HG03442 (cell line): Measurements from ENCODE around the gene TUB.

Experiments used
- ATAC-seq: cut with Tn5 transposase; IDR thresholded peaks from one replicate; pipeline ENCODE4 v1.9.1; 2021; ENCODE audit warnings: mild to moderate bottlenecking, moderate library complexity; ENCODE audit not compliant: unreplicated experiment

TUB gene

DNA sequence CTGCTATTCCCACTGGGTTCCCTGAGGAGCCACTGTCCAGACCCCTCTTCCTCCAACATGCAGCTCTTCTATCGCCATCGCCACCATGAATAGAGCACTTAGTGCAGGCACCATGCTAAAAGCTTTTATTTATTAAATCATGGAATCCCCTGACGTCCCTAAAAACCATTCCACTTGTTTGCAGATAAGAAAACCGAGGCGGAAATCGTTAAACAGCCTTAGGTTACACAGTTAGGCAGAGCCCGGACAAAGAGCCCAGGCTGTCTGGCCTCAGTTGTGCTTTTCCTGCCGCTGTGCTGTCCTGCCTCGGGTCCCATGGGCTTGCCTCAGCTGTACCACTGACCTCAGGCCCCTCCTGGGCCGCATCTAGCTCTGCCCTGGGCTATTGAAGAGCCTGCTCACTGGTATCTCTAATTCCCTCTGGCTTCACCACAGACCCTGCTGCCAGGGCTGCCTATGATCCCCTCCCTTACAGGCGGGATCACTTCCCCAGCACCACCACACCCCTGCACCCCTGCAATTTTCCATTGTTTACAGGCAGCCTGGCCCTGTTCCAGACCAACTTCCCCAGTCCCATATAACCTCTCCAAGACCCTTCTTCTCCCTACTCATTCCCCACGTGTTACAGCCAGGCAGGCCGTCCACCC lies 13.0 kb upstream of the TUB start:
- no peak for ATAC-seq

DNA sequence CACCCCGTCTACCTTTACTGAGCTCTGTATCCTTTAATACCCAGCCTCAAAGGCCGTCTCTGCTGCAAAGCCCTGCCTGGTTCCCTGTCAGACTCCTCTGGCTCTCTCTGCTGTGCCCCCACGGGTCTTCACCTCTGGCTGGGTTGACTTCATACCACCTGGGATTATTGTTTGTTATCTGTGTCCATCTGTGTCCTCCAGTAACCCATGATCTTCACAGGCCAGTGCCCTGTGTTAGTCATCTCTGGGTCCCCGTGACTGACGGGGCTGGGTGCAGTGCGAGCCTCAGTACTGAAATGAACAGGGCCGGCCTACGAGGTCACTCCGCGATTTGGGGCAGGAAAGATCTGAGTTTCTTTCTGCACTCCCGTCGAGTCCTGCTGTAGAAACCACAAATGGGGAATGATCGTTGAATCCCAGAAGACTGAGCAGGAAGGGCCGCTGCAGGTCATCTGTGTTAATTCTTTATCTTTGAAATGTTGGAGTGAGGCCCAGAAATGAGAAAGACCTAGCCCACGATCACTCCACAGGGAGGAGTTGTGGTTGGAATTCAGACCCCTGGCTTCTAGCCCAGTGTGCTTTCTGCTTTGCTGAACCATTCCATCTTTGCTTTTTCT lies 12.3 kb upstream of the TUB start:
- ATAC-seq: no peak

DNA sequence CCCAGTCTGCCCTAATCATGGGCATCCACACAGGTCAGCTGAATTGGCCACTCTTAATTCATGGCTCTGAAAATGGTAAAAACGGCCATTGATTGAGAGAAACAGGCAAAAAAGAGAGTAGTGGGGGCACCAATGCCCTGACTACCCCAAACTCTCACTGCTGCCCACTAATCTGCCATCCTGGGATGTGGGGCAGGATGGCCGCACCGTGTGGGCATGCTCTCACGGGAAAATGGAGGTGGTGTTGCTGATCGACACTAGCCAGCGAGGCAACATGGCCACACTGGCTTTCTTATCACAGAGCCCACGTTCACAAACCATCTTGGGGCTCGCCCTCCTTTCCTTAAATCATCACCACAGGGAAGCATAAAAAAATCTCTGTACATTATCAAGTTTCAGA lies 11.2 kb upstream of the TUB start:
- ATAC-seq: no peak

DNA sequence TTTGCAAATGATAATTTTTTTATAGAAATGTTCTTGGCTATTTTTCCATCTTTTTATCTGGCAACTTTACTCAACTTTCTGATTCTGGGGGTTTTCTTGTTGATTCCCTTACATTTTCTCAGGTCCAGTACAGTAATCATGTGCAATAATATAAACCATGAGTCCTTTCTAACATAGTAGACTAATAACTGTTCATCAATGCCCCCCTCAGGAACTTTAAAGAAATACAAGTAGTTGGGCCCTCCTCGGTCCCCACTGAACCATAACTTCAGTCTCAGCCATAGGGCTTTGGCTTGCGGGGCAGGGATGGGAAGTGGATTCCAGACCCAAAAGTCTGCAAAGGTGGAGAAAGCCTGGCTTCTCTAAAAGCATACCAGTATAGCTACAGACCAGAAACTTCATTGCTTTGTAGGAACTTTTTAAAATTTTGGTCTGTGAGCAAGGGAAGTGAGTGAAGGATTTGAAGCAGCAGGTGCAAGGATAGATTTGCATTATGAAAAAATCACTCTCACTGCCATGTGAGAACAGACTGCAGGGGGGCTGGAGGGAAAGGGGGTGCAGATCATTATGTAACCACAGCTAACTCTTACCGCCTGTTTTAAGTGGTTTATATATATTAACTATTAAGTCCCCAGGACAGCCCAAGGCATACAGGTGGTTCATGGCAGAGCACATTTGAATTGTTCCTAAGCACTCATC lies 10.4 kb upstream of the TUB start:
- no peak for ATAC-seq

DNA sequence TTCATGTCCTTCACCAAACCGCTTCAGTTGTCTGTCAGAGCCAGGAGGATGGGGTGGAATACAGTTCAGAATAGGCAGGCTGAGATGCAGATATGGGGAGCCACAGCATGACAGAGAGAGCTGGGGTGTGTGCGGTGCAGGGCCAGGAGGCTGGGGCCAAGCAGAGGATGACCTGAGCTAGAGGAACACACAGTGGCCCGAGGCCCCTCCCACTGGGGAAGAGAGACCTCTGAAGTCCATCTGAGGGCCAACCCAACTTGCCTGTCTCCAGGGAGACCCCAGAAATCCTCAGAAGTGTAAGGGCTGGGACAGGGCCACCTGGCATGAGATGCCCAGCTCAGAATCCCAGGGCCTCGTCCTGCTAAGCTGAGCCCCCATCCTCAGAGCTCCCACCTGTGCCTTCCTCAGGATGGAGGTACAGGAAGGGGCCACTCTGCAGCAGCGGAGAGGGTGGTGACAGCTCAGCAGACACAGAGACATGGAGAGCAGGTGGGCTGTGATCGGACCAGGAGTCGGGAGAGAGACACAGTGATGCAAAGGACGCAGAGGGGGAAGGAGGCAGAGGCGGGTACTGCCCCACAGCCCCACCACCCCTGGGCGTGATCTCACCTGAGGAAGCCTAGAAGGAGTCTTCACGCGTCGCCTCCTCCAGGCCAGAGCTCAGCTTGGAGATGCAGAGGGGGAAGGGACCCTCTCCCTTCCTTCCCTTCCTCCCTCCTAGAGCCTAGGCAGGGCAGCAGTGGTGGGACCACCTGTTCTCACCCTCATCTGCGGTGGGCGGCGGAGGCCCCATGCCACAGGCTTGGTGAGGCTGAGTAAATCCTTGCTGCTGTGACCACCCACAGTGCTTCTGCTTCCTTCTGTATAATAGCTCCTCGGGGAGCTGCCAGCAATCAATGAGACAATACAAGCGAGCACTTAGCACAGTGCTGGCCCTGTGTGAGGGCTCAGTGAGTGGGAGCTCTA lies 9.1 kb upstream of the TUB start:
- ATAC-seq: no peak

DNA sequence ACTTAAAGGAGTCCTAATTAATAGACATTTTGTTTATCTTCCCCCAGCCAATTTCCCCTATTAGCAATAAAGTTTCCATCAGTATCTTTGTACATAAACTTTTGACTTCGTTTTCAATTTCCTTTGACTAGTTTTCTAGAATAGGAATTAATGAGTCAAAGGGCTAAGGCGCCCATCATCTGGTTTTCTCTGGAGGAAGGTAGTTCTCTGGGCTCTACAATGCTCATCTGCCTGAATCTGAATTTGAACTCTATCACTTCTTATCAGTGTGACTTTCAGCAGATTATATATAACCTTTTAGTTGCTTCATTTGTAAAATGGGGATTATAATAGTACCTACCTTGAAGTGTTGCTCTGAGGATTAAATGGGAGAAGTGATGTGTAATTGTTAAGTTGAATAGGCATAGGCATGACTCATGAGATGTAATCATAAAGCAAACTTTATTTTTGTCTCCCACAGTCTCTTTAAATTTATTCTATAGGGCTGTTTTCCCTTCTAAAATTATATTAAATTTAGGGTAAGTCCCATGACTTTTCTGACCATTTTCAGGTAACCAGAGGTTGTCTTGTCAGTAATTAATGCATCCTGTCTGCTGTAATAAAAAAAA lies 5.8 kb upstream of the TUB start:
- ATAC-seq: no peak

DNA sequence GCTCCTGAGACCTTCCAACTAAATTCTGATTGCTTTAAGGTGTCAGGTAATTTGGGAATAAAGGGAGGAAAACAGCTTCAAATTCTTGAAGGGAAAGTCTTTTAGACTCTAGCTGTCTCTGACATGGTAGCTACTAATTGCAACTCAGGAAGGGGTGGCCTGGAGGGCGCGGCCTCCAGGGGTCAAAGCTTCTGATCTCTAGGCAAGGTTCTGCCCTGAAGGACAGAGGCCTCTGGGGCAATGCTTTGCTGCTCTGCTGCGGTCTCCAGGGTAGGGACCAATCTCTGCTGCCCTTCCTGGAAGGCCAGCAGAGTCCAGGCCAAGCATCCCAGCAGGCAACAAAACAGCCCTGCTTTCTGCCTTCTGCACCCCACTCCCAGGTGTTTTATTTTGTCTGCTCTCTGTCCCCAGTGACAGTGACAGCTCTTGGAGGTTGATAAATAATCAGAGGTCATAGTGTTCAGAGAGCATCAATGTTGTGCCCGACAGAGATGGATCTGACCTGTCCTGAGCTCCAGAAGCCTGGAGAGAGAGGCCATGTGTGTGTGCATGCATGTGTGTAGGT lies 1.8 kb upstream of the TUB start:
- no peak for ATAC-seq

DNA sequence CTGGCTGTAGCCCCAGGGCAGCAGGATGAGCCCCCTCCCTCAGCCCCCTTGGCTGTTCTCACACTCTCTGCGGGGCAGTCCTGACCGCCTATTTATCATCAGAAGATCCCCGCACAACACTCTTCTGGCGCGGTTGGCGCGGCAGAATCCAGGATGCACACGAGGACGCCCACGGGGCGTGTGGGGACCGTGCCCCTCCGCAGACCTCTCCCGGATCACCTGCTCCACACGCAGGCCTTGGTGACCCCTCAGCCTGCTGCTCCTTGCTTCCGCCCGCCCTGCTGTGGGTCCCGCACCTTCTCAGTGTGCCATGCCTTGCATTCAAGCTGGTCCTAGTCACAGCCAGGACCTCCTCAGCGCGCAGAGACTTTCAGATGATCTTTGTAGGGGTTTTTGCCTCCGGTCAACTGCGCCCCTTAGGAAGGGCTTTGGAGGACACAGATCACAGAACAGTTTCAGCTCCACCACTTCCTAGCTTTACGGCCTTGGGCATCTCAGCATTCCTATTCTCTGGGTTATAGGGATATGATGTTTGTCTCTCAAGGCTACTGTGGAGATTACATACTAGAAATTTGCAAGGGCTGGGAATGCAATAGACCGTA lies 841 bp upstream of the TUB start:
- no peak for ATAC-seq

DNA sequence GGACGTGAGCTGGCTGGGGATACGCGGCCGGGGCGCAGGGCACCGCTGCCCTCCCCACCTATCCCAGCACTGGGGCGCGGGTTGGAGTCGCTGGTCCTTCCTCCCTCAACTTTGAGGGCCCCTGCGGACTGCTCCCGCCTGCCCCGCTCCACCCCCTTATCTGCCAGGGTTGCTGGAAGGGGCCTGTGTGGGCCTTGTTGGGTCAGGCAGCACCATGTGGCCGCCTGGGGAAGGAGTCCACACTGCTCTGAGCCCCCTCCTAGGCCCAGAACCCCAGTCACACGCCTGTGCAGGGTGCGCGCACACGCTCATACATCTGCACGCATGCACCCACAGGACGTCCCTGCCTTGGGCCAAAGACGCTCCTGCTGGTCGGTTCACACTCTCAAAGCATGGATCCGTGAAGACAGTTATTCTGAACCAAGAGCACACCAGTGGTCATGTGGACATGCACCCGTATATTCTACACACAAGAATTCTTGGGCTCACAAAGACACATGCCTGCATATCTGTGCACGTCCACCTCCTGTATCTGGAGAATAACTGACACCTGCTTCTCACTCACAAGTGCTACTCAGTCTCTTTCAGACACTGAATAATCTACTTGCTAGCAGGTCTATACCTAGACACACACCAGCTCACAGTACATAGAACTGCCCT lies 710 bp downstream of the TUB start:
- no peak for ATAC-seq

DNA sequence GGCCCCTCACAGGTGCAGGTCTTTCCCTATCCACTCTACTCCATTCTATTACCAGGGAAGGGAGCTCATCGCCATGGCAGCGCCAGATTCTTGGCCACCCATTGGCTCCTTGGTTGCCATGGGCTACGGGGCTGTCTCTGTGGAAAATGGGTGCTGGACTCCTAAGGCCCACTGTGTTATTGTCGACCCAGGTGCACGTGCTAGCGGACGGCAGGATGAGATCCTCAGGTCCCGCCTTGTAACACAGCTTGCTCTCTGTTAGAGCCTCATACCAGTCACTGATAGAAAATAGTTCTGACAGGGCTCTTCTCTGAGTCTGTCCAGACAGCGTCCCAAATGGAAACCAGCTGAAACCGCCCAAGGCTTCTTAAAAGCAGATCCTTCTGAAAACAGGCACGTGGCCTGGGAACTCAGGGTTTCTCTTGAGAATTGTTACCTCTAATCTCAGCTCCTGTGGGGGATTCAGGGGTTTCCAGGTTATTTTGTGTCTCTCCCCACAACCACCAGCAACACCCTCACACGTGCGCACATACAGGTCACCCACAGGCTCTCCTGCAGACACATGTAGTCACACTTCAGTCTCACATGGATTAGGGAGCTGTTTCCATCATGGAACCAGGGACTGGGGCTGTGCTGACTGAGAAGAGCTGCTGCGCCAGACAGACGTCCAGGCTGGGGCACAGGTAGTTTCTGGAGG lies 1.5 kb downstream of the TUB start:
- ATAC-seq: no peak

DNA sequence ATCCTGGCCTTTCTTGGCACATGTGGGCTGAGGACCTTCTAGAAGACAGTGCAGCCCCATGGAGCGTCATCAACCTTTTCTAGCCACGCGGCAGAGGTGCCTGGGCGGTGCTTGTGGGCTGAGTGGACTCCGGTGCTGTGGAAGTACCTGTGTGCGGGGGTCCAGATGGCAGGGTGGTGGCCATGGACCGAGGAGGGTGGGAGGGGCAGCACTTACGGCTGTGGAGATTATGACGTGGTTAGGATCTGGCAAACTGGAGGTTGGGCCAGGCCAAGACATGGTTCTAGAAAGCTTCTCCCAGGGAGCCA lies 2.0 kb downstream of the TUB start:
- no peak for ATAC-seq

DNA sequence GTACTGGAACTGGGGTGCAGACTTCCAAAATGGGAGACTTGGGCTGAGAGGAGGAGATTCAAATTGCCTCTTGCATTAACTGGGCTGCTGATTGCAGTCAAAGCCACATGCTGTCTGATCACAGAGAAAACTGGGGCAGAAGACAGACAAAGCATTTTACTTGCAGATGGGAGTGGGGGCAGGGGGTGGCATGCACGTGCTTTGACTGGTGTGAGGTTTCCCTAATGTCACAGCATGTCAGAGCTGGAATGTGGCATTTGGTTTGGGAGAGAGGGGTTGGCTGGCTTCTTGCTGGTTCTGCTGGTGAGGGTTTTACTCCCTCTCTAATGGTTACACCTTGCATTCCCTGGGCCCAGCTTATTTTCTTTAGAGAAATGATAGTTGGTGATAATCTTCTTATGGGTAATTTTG lies 2.9 kb downstream of the TUB start:
- ATAC-seq: no peak

DNA sequence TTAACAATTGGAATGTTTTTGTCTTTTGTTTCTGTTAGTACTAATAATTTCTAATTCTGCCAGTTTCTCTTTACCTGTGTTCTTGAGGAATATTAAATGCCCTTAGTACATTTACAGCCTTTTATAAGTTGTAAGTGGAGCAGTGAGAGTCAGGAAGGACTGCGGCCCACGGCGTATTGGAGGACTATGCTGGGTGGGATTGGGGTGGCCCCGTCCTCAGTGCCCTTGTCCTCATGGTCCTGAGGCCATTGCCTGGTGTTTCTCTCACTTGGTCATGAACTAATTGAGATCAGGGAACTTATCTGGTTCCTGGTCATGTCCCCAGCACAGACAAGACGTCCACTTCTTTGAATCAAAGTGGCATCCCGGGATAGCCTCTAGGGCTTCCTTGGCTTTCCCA lies 3.3 kb downstream of the TUB start:
- ATAC-seq: no peak

DNA sequence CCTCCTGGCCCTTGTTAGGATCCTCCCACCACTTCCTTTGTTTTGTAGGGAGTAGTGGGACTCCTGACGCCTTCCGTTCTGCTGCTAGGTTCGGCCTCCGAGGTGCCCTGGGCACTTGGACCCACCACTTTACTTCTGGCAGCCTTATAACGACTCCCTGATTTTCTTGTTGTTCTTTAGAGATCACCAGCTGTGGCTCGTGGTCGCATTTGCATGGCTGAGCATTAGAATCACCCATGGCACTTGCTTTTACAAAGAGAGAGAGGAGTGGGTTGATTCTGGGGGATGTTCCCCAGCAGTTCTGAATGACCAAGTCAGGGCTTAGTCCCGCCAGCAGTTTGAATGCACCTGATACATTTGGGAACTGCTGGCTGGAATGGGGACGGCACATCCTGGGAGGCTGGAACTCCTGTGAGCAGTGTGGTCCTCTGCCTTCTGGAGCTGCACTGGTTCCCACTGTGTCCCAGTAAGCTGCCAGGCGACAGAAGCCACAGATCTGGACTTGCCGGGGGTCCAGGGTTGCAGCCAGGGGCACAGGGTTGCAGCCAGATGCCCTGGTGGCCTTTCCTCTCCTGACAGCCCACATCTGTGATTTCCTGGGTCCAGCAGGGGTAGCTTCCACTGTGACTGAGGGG lies 4.1 kb downstream of the TUB start:
- no peak for ATAC-seq

DNA sequence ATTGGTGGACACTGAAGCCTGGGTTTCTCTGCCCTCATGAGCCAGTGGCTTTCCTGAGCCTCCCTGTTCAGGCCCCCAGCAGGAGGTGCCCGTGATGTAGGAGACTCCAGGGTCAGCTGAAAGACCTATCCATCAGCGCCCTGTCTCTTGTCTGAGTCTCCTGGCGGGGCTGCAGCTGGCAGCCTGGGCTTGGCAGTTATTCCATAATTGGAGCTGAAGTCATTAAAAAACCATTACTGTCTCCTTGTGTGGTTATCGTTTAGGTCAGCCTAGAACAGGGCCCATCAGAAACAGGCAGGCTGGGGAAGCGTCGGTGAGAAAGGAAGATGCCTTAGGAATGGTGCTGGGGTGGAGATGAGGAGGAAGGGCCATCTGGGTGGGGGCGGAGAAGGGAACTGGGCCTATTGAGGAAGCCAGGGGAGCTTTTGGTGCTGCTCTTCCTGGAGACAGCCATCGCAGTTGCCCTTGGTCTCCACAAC lies 5.0 kb downstream of the TUB start:
- no peak for ATAC-seq

DNA sequence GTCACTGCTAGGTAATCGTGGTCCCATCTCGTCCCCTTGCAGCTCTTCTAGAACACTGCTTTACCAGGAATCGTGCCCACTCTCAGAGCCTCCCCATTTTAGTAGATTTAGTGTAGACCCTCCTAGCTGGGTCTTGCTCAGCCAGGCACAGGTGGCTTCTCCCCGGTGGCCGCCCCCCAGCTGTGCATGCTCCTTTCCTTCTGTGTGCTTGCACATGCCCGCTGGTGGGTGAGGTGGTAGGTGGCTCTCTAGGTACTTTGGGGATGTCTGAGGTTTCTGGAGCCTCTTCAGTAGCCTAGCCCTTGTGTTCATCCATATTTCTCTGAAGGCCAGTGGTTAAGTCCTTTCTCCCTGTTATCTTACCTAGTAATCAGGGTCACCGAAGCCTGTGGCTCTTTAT lies 5.6 kb downstream of the TUB start:
- no peak for ATAC-seq

DNA sequence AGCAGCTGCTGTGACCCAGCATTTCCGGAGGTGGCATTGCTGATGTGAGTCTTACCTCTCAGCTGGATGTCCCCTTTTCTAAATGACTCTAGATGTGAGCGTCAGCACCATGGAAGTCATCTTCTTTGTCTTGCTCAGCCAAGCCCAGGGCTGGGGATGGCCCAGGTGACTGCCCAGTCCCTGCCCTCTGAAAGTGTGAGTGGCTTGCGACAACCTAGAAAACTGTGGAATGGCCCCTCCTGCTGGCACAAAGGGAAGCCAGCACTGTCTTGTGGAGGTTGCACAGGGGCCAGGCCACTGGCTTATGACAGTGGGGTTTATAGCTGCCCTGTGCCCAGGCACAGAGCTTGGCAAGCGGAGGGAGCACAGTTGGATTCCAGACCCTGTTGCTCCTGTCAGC lies 6.2 kb downstream of the TUB start:
- ATAC-seq: peak; percentile 44

DNA sequence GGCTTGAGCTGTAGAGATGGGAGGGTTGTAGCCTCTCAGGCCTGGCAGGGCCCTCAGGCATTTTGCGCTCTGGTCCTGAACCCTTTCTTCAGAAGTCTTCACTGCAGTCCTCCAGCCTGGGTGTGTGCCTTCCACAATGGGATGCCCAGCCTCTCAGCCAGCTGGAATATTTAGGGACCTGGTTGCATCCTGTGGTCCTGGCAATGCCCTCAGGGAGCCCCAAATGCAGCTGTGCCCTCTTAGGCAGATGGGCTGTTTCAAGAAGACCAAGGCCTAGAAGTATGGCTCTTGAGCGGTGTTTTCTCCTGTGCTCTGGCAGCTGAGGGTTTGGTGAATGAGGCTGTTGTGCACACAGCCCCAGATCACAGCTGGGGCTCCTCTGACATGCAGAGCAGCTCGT lies 6.7 kb downstream of the TUB start:
- no peak for ATAC-seq
